GM12801 (cell line): Measurements from ENCODE around the gene PLCG2.

Source experiments
- CTCF ChIP-seq: IDR thresholded peaks from one replicate; pipeline ENCODE4 v1.5.1; 2011; ENCODE audit warnings: control low read depth; ENCODE audit not compliant: insufficient read length; ENCODE audit errors: extremely low read depth

The PLCG2 gene

GRCh38 chr16:81815429-81815766 is 36.3 kb downstream of the PLCG2 start:
- TF ChIP-seq CTCF = no peak

- TF ChIP-seq CTCF = no peak
Measured at GRCh38 chr16:81816351-81816750, 37.3 kb downstream of the PLCG2 start.

GRCh38 chr16:81816793-81817210 is 37.7 kb downstream of the PLCG2 start:
- TF ChIP-seq CTCF = no peak

GRCh38 chr16:81817296-81817695 is 38.2 kb downstream of the PLCG2 start:
- no peak for TF ChIP-seq CTCF

- no peak for TF ChIP-seq CTCF
Measured at GRCh38 chr16:81817789-81818567, 38.9 kb downstream of the PLCG2 start.

GRCh38 chr16:81818568-81818896 is 39.4 kb downstream of the PLCG2 start:
- no peak for TF ChIP-seq CTCF

- TF ChIP-seq CTCF = no peak
Measured at GRCh38 chr16:81818905-81819304, 39.8 kb downstream of the PLCG2 start.
